Activated B cell treated with CpG ODN at 0.5 μM for 24 hours (primary cell): ENCODE measurements around the gene CAPNS1. TPM values are rescaled to one million over a fixed set of nuclear protein-coding genes. Genes with fewer than 3 reads are reported as not detected.

Source experiments
- ATAC-seq: fragments of 200-7000 bp; cut with Tn5 transposase; one replicate; pipeline ENCODE4 v1.10.0; 2021; ENCODE audit warnings: low read depth, mild to moderate bottlenecking, moderate library complexity
- CTCF ChIA-PET: fragments of 350-600 bp; sonication (Branson Sonifier 250); formaldehyde crosslinking; loops from one replicate; lab custom pipeline; 2021; ENCODE audit warnings: antibody characterized with exemption; lab: Charles Lee
- POLR2A ChIA-PET: fragments of 350-600 bp; sonication (Branson Sonifier 250); formaldehyde crosslinking; loops from one replicate; lab custom pipeline; 2021; ENCODE audit warnings: antibody characterized with exemption; lab: Charles Lee
- DNase-seq: peaks from one replicate; pipeline ENCODE4 v3.0.0; 2022
- H3K27ac Mint-ChIP-seq: one replicate; pipeline ENCODE4 v1.8.0; 2020; ENCODE audit warnings: mixed read lengths
- H3K27me3 Mint-ChIP-seq: one replicate; pipeline ENCODE4 v1.8.0; 2021; ENCODE audit warnings: mixed read lengths
- H3K36me3 Mint-ChIP-seq: one replicate; pipeline ENCODE4 v1.8.0; 2021; ENCODE audit warnings: low read depth, mixed read lengths
- H3K4me1 Mint-ChIP-seq: one replicate; pipeline ENCODE4 v1.8.0; 2021; ENCODE audit warnings: mixed read lengths
- H3K4me3 Mint-ChIP-seq: one replicate; pipeline ENCODE4 v1.8.0; 2020; ENCODE audit warnings: mild to moderate bottlenecking, mixed read lengths
- H3K9me3 Mint-ChIP-seq: one replicate; pipeline ENCODE4 v1.8.0; 2020; ENCODE audit warnings: mixed read lengths
- CTCF ChIP-seq: fragments of 200-600 bp; IDR thresholded peaks from one replicate; pipeline ENCODE4 v1.8.0; 2022; ENCODE audit warnings: antibody characterized with exemption, mild to moderate bottlenecking
- intact Hi-C: fragments of 100-400 bp; cut with micrococcal nuclease; formaldehyde crosslinking; loops from one replicate; pipeline ENCODE4 v1.15.1; 2024
- total RNA-seq: library from RNA; stranded (reverse); gene quantifications from 2 replicates; pipeline ENCODE4 v1.2.3, GENCODE V29; 2022

The CAPNS1 gene
- total RNA-seq, 1 donor from 2014 or later, result 442 TPM

DNA sequence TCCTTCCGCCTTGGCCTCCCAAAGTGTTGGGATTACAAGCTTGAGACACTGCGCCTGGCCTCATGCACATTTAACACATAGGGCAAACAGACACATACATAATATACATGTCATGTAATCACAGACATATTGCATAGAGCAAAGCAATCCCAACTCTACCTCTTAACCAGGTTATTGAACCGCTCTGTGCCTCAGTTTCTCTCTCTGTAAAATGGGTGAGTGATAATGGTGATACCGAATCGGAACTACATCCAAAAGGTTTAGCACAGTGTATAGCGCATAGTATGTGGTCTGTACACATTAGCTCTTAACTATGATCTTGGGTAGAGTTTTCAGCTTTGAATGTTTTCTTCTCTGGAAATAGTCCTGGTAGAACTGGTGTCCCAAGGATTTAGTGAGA, 4.8 kb downstream of the CAPNS1 start:
- TF ChIP-seq CTCF, result no peak
- H3K4me3 Mint-ChIP-seq, result no peak overlapping the region
- ChIA-PET POLR2A (no interaction called here), CTCF (no interaction called here)
- ATAC-seq (no peak), DNase-seq (no peak)
- no peak overlapping the region for H3K27ac Mint-ChIP-seq
- H3K9me3 Mint-ChIP-seq, result no peaks in the 10 kb centered on the region
- H3K4me1 Mint-ChIP-seq, result peaks cover 12% of the 10 kb centered on the region
- H3K36me3 Mint-ChIP-seq, result peaks cover 76% of the 10 kb centered on the region
- intact Hi-C loops, result loop anchor here (5.0 kb wide), 1 partner anchor 1467 kb away; the partner anchor contains the start of genes SCGB2B2 and ZNF302
- H3K27me3 Mint-ChIP-seq, result no peaks in the 10 kb centered on the region

DNA sequence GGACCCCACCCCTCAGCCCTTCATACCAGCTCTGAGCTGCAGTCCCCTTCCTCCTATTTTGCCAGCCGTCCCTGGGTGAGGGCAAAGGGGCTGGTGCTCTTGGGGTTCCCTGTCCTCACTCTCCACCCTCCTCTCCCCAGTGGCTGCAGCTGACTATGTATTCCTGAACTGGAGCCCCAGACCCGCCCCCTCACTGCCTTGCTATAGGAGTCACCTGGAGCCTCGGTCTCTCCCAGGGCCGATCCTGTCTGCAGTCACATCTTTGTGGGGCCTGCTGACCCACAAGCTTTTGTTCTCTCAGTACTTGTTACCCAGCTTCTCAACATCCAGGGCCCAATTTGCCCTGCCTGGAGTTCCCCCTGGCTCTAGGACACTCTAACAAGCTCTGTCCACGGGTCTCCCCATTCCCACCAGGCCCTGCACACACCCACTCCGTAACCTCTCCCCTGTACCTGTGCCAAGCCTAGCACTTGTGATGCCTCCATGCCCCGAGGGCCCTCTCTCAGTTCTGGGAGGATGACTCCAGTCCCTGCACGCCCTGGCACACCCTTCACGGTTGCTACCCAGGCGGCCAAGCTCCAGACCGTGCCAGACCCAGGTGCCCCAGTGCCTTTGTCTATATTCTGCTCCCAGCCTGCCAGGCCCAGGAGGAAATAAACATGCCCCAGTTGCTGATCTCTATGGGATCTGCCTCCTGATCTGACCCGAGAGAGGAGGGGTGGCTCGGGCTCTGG, 10.0 kb downstream of the CAPNS1 start:
- TF ChIP-seq CTCF, result no peak

GRCh38 chr19:36150586-36150985, 10.7 kb downstream of the CAPNS1 start:
- Mint-ChIP-seq H3K4me1 (no peaks in the 10 kb centered on the region), H3K9me3 (no peaks in the 10 kb centered on the region), H3K36me3 (peaks cover 59% of the 10 kb centered on the region), H3K27ac (no peak overlapping the region), H3K27me3 (no peaks in the 10 kb centered on the region), H3K4me3 (no peak overlapping the region)
- ATAC-seq, result no peak
- no peak for DNase-seq
- ChIA-PET CTCF (no interaction called here), POLR2A (no interaction called here)
- TF ChIP-seq CTCF, result no peak
- intact Hi-C loops, result no loop called here

More for the DNA sequence above, 10.0 kb downstream of the CAPNS1 start:
- Mint-ChIP-seq H3K27me3 (no peaks in the 10 kb centered on the region), H3K9me3 (no peaks in the 10 kb centered on the region), H3K4me1 (no peaks in the 10 kb centered on the region), H3K27ac (no peak overlapping the region), H3K36me3 (peaks cover 62% of the 10 kb centered on the region), H3K4me3 (no peak overlapping the region)
- intact Hi-C loops, result no loop called here
- no peak for DNase-seq
- POLR2A ChIA-PET, result no interaction called here
- ATAC-seq, result no peak
- CTCF ChIA-PET, result no interaction called here

GRCh38 chr19:36151144-36152018, 11.5 kb downstream of the CAPNS1 start:
- Mint-ChIP-seq H3K4me3 (no peak overlapping the region), H3K36me3 (peaks cover 51% of the 10 kb centered on the region), H3K4me1 (no peaks in the 10 kb centered on the region), H3K27me3 (no peaks in the 10 kb centered on the region), H3K9me3 (no peaks in the 10 kb centered on the region), H3K27ac (no peak overlapping the region)
- intact Hi-C loops, result no loop called here
- ATAC-seq, result no peak
- ChIA-PET POLR2A (no interaction called here), CTCF (no interaction called here)
- TF ChIP-seq CTCF, result no peak
- DNase-seq, result no peak

- ChIA-PET CTCF (no interaction called here), POLR2A (no interaction called here)
- TF ChIP-seq CTCF, result no peak
- intact Hi-C loops, result no loop called here
- H3K9me3 Mint-ChIP-seq, result no peaks in the 10 kb centered on the region
- H3K36me3 Mint-ChIP-seq, result peaks cover 45% of the 10 kb centered on the region
- H3K4me1 Mint-ChIP-seq, result no peaks in the 10 kb centered on the region
- no peaks in the 10 kb centered on the region for H3K27me3 Mint-ChIP-seq
- no peak overlapping the region for H3K27ac Mint-ChIP-seq
- no peak for ATAC-seq
- no peak overlapping the region for H3K4me3 Mint-ChIP-seq
- DNase-seq, result no peak
Measured at GRCh38 chr19:36152019-36152351, 12.1 kb downstream of the CAPNS1 start.
